Measurements from ENCODE around the gene ARHGAP22. TPM values are rescaled to one million over a fixed set of nuclear protein-coding genes. Genes with fewer than 3 reads are reported as not detected.

Gene ARHGAP22
- total and polyA plus RNA-seq, 4 donors, result 0.23 to 2.3 (median 0.54) TPM

GRCh38 chr10:48623009-48623408, 18.1 kb upstream of the ARHGAP22 start (continued):
- TF ChIP-seq ATF3 (IDR thresholded peaks at IDR 0.05), result no peak
- no peak for TF ChIP-seq RXRA (IDR thresholded peaks at IDR 0.05)
- TF ChIP-seq RAD21 (IDR thresholded peaks at IDR 0.05), result no peak

- Histone ChIP-seq H3K36me3 (ENCODE audit: control insufficient read depth in 4 of 4, insufficient read depth in 3 of 4, low read depth in 1 of 4, low read length in 3 of 4) (no peaks in the 10 kb centered on the region), H3K4me1 (ENCODE audit: control insufficient read depth in 4 of 4, insufficient read depth in 4 of 4, low read length in 3 of 4) (no peaks in the 10 kb centered on the region), H3K27ac (ENCODE audit: low read depth in 1 of 2, low read length in 2 of 2) (no peak overlapping the region), H3K9me3 (ENCODE audit: control insufficient read depth in 4 of 4, low read length in 3 of 4) (no peaks in the 10 kb centered on the region), H3K4me3 (ENCODE audit: low read depth in 1 of 3, low read length in 3 of 3) (no peak overlapping the region), H3K9ac (ENCODE audit: low read depth in 1 of 2, low read length in 2 of 2) (no peak overlapping the region), H3K27me3 (ENCODE audit: control insufficient read depth in 4 of 4, insufficient read depth in 4 of 4, low read length in 3 of 4) (no peaks in the 10 kb centered on the region)
- TF ChIP-seq SP1 (IDR thresholded peaks at IDR 0.05), result no peak
- TF ChIP-seq HNF4G (IDR thresholded peaks at IDR 0.05), result no peak
- no peak for TF ChIP-seq HNF4A (conservative IDR thresholded peaks at IDR 0.05)
- no peak for TF ChIP-seq GABPA (IDR thresholded peaks at IDR 0.05 in 1 of 2, conservative IDR thresholded peaks at IDR 0.05 in 1 of 2)
- no peak for TF ChIP-seq FOXA1 (IDR thresholded peaks at IDR 0.05)
- TF ChIP-seq ATF3 (IDR thresholded peaks at IDR 0.05), result no peak
- no peak for TF ChIP-seq EGR1 (IDR thresholded peaks at IDR 0.05; ENCODE audit: low read depth in 2 of 2)
- TF ChIP-seq TAF1 (conservative IDR thresholded peaks at IDR 0.05), result no peak
- TF ChIP-seq FOXA2 (IDR thresholded peaks at IDR 0.05), result no peak
- no peak for TF ChIP-seq REST (IDR thresholded peaks at IDR 0.05)
- DNase-seq (ENCODE audit: low spot score), result no peak
- WGBS, result 89% methylated on average over 2 of the region's 2 CpGs
Observed at GRCh38 chr10:48620719-48621118, 15.8 kb upstream of the ARHGAP22 start.

GRCh38 chr10:48616436-48616835, 11.6 kb upstream of the ARHGAP22 start:
- TF ChIP-seq REST (IDR thresholded peaks at IDR 0.05) (no peak), YY1 (IDR thresholded peaks at IDR 0.05) (no peak), RAD21 (IDR thresholded peaks at IDR 0.05) (no peak), FOXA2 (IDR thresholded peaks at IDR 0.05) (no peak), CTCF (IDR thresholded peaks at IDR 0.05; ENCODE audit: low read depth, low read length, missing input control) (no peak), ZBTB33 (IDR thresholded peaks at IDR 0.05) (no peak), HNF4A (conservative IDR thresholded peaks at IDR 0.05) (no peak), NR2F2 (IDR thresholded peaks at IDR 0.05) (no peak), GABPA (IDR thresholded peaks at IDR 0.05 in 1 of 2, conservative IDR thresholded peaks at IDR 0.05 in 1 of 2) (no peak), TAF1 (conservative IDR thresholded peaks at IDR 0.05) (no peak), HNF4G (IDR thresholded peaks at IDR 0.05) (no peak), JUND (IDR thresholded peaks at IDR 0.05) (no peak), FOXA1 (IDR thresholded peaks at IDR 0.05) (no peak), RXRA (IDR thresholded peaks at IDR 0.05) (no peak)
- WGBS, result 58% methylated on average over 1 of the region's 1 CpG
- no peaks in the 10 kb centered on the region for H3K4me1 ChIP-seq (ENCODE audit: control insufficient read depth in 4 of 4, insufficient read depth in 4 of 4, low read length in 3 of 4)

More at GRCh38 chr10:48616436-48616835, 11.6 kb upstream of the ARHGAP22 start:
- Histone ChIP-seq H3K9ac (ENCODE audit: low read depth in 1 of 2, low read length in 2 of 2) (no peak overlapping the region), H3K4me3 (ENCODE audit: low read depth in 1 of 3, low read length in 3 of 3) (no peak overlapping the region), H3K9me3 (ENCODE audit: control insufficient read depth in 4 of 4, low read length in 3 of 4) (peaks cover 0 to 4% (median 0%) of the 10 kb centered on the region in 4 donors), H3K27ac (ENCODE audit: low read depth in 1 of 2, low read length in 2 of 2) (no peak overlapping the region), H3K36me3 (ENCODE audit: control insufficient read depth in 4 of 4, insufficient read depth in 3 of 4, low read depth in 1 of 4, low read length in 3 of 4) (no peaks in the 10 kb centered on the region), H3K27me3 (ENCODE audit: control insufficient read depth in 4 of 4, insufficient read depth in 4 of 4, low read length in 3 of 4) (peaks cover 0 to 2% (median 0%) of the 10 kb centered on the region in 4 donors)
- DNase-seq (ENCODE audit: low spot score), result no peak
